Stimulated activated CD8-positive, alpha-beta memory T cell treated with anti-CD3 and anti-CD28 coated beads, Interleukin-12 subunit alpha, Interleukin-12 subunit beta, amount 100 ng/mL, for 24 hours (primary cell): Measurements from ENCODE around the gene LRSAM1.

ENCODE experiments used
- DNase-seq: peaks from one replicate; pipeline ENCODE4 v3.0.0-alpha.2; 2020; ENCODE audit errors: extremely low read depth

The LRSAM1 gene

DNA sequence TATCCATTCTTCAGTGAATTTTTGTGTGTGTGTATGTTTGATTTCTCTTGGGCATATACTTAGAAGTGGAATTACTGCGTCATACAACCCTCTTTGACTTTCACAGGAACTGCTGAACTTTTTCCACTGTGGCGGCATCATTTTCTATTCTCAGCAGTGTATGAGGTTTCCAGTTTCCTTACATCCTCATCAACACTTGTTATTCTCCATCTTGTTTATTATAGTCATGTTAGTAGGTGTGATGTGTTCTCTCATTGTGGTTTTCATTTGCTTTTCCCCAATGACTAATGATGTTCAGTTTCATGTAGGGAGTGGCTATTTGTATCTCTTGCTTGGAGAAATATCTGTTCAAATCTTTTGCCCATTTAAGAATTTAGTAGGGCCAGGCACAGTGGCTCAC, 24.6 kb upstream of the LRSAM1 start:
- DNase-seq: no peak

DNA sequence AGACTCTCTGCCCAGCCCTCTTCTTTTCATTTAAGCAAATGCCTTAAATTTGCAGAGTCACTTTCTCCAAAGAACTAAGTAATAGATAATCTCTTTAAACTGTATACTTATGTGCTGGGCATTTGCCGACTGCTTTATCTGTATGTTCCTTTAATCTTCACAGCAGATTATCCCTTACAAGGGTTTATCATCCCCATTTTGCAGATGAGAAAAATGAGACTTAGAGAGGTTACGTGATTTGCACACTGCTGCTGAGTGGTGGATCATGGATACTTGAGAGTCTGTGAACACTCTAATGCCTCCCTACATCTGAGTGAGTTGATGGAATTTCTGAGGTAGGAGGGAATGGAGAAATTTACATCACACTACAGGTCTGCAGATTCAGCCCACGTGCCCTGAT, 23.0 kb upstream of the LRSAM1 start:
- DNase-seq: no peak

DNA sequence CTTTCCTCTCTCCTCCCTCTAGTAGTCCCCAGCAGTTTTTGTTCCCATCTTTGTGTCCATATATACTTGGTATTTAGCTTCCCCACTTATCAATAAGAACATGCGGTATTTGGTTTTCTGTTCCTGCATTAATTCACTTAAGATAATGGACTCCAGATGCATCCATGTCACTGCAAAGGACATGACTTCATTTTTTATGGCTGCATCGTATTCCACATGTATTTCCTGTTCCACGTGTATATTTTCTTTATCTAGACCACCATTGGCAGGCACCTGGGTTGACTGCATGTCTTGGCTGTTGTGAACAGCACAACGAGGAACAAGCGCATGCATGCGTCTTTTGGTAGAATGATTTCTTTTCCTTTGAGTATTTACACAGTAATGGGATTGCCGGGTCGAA, 20.9 kb upstream of the LRSAM1 start:
- DNase-seq: no peak

DNA sequence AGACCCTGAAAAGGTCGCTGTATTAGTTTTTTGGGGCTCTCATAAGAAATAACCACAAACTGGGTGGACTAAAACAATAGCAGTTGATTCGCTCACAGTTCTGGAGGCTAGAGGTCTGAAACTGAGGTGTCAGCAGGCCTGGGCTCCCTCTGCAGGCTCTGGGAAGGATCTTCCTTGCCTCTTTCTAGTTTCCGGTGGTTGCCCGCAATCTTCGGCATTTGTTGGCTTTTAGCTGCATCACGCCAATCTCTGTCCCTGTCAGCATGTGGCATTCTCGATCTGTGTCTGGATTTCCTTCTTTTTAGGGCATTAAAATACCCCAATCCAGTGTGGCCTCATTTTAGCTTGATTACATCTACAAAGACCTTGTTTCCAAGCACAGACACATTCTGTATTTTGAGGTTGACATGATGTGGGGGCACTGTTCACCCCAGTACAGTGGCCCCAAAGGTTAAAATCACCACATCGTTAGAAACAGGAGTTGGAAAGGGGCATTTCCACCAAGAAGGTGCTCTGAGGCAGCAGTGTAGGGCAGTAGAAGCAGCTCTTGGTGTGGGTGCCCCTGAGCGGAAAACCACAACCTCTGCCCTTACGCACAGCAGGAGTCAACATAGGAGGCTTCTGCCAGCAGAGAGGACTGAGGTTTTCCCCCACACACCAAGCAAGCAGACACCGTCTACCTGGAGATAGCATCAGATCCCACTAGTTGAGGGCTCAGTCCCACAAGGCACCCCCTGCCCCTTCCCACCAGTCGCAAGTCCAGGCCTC, 13.6 kb upstream of the LRSAM1 start:
- no peak for DNase-seq

DNA sequence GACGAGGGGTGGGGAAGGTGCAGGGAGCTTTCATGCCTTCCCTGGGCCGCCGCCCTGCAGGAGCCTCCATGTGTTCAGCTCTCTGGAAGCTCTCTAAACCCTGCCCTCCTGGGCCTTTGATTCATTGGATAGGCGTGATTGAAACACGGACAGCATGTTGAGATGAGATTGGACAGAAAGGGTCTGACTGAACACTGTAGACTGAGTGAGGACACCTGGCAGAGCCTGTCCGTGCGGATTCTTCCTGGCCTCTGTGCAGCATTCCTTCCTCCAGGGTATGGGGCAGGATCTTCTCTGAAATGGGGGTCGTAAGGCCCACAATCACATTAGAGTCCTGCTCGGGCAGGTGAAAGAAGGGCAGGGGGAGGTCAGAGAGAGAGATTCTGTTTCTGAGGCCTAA, 12.9 kb upstream of the LRSAM1 start:
- no peak for DNase-seq

DNA sequence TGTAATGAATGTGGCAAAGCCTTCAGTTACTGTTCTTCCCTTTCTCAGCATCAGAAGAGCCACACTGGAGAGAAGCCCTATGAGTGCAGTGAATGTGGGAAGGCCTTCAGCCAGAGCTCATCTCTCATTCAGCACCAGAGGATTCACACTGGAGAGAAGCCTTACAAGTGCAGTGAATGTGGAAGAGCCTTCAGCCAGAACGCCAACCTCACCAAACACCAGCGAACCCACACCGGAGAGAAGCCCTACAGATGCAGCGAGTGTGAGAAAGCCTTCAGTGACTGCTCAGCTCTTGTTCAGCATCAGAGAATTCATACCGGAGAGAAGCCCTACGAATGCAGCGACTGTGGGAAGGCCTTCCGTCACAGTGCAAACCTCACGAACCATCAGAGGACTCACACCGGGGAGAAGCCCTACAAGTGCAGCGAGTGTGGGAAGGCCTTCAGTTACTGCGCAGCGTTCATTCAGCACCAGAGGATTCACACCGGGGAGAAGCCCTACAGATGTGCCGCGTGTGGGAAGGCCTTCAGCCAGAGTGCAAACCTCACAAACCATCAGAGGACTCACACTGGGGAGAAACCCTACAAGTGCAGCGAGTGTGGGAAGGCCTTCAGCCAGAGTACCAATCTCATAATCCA, 6.9 kb upstream of the LRSAM1 start:
- no peak for DNase-seq

DNA sequence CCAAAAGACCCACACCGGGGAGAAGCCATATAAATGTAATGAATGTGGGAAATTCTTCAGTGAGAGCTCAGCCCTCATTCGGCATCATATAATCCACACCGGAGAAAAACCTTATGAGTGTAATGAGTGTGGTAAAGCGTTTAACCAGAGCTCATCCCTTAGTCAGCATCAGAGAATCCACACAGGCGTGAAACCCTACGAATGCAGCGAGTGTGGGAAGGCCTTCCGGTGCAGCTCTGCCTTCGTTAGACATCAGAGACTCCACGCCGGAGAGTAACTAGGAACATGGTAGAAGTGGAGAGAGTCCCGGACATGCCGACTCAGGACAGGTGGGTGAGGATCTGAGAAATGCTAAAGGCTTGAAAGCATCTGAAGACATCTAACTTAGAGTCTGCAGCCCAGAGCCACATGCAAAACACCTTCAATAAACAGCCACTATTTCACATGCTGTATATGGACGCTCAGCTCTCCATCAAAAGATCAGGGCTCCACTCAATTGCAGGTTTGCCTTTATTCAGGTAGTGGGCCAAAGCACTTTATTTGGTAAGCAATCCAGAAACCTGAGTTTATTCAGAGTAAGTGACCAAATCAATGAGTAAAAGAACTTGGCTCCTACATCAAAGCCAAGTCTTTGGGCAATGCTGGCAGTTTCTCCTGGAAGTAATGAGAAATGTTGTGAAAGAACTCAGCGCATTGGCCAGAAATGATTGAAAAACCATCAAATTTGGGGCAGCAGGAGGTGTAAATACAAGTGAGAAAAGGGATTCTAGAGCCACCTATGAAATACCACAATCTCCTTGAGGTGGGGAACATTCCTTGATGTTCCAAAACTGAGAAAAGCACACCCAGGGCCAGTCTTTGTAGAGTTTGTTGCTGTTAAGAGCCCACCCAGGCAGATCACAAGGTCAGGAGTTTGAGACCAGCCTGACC, 6.1 kb upstream of the LRSAM1 start:
- no peak for DNase-seq

DNA sequence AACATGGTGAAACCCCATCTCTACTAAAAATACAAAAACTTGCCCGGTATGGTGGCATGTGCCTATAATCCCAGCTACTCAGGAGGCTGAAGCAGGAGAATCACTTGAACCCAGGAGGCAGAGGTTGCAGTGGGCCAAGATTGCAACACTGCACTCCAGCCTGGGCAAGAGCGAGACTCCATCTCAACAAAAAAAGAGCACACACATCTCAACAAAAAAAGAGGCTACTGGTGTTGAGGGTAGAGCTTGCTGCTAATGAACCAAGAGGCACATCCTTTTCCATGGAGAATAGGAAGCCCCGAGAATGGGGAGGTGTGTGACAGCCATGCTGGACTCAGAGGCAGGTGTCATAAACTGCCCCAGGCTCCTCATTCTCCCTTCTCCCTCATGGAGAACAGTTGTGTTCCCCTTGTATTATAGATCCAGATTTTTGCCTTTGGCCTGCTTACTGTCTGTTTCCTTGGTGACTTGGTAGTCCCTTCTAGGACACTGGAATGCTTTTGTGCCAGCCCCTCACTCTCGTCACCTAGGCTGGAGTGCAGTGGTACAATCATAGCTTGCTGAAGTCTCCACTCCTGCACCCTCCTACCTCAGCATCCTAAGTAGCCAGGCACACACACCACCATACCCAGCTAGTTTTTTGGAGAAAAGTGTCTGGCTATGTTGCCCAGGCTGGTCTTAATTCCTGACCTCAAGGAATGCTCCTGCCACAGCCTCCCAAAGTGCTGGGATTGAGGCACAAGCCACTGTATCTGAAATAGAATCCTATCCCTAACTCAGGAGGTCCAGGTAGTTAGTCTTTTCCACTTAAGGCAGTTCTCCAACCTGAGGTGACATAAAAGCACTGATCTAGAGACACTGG, 5.2 kb upstream of the LRSAM1 start:
- no peak for DNase-seq

DNA sequence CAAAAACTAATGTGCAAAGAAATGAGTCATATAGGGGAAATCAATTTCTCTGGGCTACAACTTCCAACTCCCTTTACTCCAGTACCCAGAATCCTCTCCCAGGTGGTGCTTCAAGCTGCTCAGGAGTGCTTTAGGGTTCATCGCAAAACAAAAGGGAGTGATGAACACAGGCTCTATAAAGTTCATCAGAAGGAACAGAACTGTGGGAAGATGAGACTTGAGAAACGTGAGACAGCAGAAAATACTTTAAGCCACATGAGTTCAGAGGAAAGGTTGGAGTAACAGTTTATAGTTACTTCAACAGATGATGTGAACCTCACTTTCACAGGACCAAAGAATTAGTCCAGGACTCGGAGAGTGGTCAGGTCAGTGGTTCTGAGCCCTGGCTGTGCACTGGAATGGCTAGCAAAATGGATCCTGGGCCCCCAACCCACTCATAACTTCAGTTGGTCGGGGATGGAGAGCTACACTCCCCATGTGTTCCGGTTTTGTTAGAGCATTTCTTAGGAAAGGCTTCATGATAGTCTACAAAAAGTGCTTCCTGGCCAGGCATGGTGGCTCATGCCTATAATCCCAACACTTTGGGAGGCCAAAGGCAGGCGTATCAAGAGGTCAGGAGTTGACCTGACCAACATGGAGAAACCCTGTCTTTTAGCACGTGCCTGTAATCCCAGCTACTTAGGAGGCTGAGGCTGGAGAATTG, 4.4 kb upstream of the LRSAM1 start:
- no peak for DNase-seq

DNA sequence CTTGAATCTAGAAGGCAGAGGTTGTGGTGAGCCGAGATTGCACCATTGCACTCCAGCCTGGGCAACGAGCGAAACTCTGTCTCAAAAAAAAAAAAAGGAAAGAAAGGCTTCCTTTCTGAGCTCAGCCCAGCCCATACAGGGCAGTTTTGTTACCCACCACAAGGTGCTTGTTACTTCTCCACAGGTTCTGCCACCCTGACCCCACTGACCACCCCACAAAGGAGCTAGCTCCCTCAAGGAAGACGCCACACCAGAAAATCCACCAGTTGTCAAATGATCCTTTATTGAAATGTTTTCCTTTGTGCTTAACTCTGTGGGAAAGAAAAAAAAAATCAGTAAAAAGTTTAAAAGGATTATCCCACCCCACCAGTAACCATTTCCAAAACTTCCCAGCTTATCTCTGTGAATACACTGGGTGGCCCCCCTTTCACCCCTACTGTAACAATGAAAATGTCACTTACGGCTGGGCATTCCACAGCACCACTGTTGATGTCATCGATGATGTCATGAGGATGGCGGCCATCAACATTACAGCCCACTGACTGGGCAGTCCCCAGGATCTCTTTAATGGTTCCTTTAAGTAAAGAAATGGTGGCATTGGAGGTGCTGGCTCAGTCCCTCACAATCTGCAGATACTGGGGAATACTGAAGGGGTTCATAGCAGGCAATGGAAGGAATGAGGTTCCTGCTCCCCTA, 3.7 kb upstream of the LRSAM1 start:
- no peak for DNase-seq

DNA sequence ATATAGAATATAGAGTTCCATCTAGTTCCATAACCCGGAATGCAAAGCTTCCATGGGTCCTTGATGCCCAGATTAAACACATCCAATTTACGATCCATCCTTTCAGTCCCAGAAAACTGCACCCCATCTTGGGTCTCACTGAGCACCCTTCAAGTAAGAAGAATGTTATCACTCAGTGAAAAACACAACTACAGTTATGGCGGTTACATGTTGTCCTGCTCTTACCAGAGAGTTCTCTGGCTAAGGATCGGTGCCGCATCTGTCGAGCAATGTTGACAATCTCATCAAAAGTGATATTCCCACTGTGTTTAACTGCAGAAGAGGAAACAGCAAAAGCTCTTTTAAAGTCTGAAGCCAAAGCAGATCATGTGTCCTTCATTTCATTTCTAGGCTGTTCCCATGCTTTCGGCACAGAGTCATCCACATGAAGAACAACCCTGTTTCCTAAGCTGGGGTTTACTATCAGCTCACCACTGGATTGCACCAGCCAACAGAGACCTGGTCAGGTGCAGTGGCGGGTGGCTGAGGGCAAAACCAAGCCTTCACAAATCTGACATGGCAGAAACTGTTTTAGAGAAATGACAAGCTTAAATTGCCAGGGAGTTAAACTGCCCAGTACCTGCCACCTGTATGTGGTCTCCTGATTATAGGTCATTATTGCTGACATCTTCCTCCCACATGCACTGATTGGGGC, 3.1 kb upstream of the LRSAM1 start:
- no peak for DNase-seq

DNA sequence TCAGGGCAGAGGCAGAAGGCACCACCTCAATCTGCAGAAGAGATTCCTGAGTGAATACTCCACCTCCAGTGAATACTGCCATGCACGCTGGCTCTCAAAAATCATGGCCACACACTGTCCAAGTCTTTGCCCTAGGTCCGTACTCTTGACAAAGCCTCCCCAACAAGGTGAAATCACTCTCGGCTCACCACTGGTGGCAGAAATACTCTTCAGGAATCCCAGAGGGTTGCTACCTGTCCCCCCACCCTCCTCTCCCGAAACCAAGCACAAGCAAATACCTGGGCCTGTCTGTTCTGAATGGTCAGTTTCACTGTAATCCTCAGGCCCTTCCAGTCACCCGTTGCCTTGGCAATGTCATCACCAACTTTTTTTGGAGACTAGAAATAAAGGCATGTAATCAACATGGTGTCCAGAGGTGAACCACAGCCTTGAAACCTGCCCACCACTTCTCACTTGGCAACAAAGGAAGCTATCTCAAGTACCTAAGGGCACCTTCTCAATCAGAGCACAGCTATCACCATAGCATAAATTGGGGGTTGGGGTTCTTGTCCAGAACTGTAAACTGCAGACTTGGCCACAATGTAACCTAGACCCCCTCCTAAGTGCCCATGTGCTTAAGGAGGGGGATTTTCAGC, 1.9 kb upstream of the LRSAM1 start:
- DNase-seq: no peak

DNA sequence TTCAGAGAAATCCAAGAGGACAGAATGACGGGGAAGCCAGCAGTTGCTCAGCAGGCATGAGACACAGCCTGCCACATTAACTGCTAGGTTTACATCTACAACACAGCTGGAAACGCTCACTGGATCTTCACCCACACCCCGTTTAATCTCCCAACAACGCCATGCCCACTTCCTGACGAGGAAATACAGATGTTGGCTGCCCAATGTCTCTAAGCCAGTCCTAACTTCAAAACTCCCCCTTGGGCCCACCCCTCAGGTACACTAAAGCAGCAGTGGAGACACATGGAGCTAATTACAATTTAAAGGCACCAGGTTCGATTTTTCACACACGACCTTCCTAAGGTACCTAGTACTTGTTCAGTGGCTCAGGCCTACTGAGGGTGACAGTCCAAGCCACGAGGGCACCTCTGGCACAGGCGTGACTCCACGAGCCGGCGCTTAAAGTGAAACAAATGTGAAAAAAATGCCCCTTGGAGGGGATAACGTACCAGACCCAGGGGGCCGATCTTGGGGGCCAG, 1.0 kb upstream of the LRSAM1 start:
- DNase-seq: no peak

DNA sequence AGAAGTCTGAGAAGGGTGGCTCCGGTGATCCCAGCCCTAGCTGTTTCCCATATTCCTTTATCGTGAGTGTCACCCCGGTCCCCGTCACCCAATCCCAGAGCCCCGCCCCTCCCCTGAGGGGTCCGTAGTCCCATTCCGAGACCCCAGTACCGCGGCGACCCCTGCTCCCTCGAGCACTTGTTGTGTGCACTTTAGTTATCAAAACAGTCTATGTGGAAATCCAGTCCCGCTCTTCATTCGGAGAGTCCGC, 223 bp downstream of the LRSAM1 start:
- no peak for DNase-seq

DNA sequence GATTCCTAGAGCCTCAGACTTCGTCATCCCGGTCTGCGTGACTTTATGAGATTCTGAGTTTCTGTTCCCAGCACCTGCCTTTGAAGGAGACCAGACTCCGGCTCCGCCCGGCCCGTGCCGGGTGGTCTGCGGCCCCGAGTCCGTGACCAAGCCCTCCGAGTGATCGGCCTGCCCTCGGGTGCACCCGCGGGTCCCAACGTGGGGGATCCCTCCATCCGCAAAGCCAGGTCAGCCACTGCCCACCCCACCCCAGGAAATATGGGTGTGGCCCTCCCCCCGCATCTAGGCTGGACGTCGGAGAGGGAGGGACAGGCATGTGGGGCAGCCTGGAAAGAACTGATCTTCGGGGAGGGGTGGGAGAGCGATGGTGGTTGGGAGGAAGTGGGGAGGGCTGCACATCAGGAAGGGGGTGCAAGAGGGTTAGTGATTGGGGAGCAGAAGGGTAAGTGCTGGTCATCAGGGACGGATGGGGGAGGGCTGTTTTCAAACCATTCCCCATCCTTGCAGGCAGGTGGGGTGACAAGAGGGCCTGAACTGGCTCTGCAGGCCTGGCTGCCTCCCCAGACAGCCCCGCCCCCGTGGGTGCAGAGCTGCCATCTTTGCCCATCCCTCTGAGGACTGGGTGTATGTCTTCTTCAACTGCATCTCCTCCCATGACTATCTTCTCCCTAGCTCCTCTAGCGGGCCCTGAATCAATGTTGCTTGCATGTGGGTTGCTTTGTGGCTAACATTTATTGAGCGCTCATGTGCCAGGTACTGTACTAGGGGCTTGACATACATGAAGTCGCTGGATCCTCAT, 747 bp downstream of the LRSAM1 start:
- no peak for DNase-seq

DNA sequence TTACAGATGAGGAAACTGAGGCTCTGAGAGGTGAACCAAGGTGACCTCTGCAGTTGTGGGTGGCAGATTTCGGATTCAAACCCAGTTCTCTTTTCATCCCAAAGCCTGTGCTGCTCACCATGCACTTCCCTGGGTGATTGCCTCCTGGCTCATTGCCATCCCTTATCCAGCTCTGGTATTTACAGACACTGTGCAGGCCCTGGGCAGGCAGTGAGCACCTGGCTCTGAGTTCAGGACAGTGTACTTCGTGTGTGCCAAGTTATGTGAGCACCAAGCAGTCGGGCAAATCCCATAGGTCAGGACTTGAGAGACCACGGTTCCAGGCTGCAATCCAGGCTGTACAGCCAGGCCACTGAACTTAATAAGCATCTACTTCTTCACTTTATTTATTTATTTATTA, 1.4 kb downstream of the LRSAM1 start:
- DNase-seq: no peak

DNA sequence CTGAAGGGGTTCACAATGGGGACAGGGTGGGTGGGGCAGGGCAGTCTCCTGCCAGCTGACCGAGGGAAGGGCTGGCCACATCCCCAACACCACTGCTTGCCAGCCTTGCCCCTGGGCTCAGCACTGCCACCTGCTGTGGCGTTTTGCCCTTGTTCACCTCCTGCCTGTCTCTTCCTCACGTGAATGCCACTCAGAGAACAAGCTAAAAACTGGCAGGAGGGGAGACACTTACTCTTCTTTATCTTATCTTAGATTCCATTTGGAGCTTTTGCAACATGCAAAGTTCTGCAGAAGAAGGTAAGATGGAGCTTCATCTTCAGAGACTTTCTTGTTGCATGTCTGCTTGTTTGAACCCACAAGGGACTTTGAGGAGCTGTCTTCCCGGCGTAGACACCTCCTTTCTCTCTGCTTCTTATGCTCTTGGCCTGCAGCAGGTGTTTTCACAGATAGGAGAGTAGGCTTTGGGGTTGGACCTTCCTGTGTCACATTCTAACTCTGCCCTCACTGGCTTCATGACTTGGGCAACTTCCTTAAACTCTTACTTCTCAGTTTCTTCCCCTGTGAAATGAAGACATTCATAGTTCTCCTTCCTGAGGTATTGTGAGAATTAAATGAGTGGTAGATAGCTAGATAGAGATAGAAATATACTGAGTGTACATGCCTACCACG, 4.1 kb downstream of the LRSAM1 start:
- no peak for DNase-seq
